ENCODE data around the gene CSMD2.

DNA sequence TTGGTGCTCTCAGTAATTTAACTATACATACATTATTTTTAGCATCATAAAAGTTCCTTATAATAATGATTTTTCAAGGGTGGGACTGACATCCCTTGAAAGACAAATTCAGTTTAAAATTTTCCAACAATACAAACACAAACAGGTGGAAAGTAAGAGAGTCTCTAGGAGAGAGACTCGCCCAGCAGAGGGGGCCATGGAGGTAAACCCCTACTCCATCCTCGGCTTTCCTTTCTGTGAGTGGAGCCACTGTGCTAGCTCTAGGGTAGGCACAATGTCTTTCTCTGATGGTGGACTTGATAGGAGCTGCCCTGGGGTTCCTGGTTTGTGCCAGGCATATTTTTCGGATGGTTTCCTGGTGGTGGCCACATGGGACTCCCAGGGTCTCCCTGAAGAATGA is 8.3 kb downstream of the CSMD2 start:
- peak; percentile 30 for TF ChIP-seq CTCF (IDR thresholded peaks at IDR 0.05; ENCODE audit: low read depth, low read length)
- no peak for TF ChIP-seq EZH2phosphoT487 (IDR thresholded peaks at IDR 0.05; ENCODE audit: low read depth)
